T follicular helper cell (primary cell): ENCODE results near the gene DDO.

ENCODE experiments used
- DNase-seq: peaks from one replicate; pipeline ENCODE4 v3.0.0-alpha.2; 2020; ENCODE audit warnings: low read depth

DDO gene

DNA sequence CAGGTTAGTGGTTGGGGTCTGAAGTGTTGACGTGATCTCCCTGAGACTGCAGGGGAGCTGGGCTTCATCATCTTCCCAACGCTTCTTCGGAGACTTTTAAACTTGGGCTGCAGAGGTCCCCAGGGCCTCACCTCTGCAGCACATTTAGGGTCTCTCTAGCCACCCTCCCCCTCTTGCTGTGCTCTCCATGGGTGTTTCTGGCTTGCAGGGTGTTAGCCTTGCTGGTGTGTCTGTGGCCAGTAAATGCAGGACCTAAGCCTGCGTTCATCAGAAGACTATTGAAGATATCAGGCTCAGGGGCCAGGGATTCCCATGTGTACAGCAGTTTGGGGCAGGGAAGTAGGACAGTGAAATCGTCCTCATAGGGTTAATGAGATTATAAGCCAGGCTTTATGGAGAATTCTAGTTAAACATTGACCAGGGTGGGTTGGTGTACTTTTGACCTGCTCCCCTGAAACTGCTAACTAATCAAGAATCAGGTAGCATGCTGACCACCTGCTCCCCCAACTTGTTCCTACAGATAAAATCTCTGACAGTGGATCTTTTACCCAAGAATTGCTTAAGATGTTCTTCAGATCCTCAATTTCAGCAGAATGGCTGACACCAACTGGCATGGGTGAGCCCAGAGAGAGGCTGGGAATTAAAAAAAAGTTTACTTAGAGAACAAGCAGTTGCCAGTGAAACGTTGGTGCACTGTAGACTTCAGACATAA is 3.8 kb upstream of the DDO start:
- DNase-seq = no peak

DNA sequence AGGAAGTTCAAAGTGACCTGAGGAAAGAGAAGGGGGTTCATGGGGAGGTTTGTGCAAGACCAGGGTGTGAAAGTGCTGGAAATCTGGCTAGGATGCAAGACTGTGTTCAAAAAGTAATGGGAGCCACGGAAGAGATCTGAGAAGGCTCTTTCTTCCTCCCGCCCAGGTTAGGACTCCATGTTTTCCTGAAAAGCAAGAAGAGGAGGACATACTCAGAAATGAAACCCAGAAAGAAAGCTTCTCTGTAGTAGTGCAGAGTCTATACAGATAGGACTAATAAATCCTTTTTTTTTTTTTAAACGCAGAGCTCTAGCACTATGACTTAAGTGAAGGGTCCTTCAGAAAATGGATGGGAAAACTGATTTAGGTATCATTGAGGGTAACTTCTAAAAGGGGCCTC is 3.2 kb upstream of the DDO start:
- no peak for DNase-seq

DNA sequence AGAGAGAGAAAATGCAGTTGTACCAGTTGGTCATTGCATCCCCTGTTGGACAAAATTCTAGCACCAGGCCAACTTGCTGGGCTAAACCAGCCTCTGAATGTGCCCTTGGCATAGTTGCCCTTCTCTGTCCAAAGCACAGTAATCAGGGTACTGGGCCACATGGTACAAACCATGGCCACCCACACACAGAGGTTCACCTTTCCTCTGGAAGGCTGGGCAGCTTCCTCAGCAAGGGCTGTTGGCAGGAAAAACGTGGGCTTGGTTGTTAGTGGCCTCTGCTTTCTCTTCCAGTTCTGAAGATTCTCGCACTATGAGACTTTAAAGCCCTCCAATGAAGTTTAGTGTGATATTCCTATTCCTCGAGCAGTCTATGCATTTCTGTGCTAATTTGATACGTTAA is 706 bp downstream of the DDO start:
- no peak for DNase-seq

DNA sequence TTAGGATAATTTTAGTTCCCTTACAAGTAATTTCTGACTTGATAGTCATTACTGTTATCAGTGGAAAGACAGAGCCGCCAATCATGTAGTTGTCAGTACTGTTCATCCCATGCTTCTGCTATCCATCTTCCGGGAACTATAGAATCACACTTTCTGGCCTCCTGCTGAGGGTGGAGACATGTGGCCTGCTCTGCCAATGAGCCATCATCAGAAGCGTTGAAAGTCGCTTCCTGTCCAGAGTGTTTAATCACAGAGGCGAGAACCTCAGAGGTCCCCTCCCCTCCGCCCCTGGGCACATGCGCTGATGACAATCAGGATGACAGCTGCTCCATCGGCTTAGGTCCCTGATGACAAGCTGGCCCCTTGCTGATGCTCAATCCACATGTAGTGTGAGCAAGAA is 3.0 kb downstream of the DDO start:
- no peak for DNase-seq

DNA sequence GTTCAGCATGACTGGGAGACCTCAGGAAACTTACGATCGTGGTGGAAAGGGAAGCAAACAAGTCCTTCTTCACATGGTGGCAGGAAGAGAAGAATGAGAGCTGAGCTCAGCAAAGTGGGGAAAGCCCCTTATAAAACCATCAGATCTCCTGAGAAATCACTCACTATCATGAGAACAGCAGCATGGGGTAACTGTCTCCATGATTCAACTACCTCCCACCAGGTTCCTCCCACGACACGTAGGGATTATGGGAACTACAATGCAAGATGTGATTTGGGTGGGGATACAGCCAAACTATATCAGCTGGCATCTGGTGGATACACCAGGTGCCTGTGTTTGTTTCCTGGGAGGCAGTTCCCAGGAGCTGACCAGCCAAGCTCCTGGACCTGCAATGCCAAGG is 4.9 kb downstream of the DDO start:
- no peak for DNase-seq

DNA sequence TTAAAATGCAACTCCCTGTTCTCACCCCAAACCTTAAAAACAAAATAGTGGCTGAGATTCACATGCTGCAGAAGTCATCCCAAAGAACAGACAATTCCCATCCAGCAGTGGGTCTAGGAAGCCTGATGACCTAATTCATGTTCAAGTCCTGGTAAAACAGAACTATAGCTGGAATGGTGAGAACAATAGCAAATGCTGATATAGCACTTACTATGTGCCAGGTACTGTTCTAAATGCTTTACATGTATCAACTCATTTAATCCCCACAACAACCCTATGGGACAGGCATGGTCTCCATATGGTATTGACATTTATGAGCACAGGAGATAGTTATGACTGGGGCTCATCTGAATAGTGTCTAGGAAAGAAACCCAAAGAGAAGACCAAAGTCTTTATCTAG is 5.6 kb downstream of the DDO start:
- DNase-seq = no peak

DNA sequence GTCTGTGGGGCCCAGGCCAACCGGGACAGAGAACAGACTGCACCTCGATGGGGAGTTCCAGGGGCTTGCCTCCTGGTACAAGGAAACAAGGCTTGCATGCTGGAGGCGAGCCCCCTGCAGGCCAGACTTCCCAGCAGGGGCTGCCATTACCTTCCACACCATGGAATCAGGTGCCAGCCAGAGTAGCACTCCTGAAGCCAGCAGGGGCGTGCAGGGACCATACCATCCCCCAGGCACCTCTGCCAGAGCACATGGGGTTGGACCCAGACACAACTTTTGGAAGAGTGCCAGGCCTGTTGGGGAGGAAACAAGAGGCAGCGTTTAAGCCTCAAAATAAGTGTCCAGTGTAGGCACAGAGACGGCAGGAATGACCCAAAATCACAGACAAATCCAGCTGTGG is 6.5 kb downstream of the DDO start:
- DNase-seq = no peak

DNA sequence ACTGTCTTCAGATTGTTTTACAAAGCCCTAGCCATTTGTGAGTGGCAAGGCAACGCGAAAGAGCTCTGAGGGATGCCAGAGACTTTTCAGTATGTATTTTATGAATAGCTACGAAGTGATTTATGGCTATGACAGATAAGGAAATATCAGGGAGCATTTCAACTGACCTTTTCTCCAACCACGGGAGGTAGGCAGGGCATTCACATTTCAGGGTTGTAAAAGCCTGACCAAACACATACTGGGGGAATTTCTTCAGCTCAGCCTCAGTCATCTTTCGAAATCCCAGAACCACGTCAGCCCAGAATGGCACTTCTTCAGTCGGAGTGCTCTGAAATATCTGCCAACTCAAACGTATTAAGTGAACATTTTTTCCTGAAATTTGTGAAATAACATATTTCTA is 10.8 kb downstream of the DDO start:
- DNase-seq = no peak

DNA sequence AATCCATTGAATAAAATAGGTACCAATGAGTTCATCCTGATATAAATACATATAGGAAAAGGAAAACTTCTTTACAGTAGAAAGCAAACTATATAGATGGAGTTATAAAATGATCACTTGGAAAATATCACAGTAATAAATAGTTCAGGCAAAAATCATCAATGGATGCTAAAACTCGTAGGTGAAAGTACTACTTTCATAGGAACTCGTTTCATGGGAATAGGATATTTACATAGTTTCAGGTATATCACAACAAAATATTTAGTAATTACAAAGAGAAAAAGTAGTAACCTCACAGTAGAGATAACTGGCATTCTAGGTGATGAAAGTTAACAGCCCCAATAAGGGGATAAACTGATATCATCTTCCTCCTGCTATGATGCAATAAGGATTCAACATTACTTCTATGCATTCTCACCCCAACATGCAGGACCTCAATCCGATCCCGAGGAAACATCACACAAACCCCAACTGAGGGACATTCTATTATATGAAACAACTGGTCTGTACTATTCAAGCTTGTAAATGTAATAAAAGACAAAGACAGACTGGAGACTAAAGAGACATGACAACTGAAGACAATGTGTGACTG is 13.7 kb downstream of the DDO start:
- no peak for DNase-seq

DNA sequence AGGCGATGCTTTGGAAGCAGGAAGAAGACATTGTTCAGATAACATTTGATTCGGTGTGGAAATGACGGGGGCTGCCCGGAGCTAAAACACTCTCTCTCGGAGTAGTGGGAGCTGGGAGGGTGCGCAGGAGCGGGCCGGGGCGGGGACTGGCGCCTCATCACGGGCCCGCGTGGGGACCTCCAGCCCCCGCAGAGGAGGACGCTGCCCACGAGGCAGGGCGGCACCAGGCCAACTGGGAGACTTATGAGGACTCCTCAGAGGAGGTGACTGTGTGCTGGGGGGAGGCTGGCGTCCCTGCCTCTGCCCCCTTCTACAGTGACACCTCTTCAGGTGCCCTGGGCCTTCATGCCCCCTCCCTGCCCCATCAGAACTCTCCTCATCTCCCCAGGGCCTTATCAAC is 15.2 kb downstream of the DDO start:
- DNase-seq = no peak

DNA sequence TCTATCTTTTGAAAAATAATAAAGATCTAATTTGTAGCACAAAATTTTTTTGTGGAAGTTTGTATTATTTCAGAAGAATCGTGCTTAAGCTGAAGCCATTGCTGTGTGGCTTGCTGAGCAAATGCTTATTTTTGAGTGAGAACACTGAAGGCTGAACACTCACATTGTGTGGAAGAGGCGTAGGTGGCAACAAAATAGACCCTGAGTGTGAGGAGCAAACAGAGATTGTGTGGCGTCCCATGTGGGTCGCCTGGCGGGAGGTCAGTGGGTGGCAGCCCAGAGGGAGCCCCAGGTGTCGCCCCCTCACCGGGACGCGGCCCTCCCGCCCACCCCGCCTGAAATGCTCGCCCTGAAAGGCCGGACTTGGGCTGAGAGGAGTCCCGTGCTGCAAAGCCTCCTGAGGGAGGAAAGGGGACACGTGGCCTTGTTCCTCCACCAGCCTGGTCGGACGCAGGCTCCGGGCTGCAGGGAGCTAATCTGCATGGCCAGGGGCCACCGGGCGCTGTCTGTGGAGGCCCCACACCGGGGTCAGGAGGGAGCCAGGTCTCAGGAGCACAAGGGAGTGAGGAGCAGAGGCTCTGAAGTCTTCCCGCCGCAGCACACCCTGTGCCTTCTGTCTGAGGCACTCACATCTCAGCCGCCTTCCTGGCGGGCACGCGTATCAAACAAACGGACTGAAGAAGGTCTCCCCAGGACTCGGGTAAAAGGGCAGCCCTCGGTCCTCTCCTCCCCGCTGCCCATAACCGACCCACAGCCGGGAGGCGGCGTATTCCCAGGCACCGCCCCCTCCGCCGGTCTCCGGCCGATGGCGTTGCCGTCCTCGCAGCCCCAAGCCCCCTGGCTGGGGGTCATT is 15.9 kb downstream of the DDO start:
- no peak for DNase-seq

DNA sequence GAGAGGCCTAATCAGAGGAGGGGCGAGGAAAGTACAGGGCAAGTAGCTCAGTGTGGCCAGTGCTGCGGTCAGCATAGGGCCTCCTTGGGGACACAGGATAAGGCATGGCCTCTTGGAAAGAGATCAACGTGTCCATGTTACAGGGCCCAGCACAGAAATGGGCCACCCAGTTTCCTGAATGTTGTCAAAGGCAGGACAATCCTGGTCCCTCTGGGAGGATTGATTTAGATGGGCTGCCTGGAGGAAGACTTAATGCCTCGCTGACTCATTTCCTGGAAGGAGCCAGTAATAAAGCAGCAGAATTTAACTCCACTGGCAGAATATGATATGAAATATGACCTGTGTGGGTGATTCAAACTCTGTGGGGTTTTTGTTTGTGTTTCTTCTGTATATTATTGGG is 16.6 kb downstream of the DDO start:
- DNase-seq = no peak

DNA sequence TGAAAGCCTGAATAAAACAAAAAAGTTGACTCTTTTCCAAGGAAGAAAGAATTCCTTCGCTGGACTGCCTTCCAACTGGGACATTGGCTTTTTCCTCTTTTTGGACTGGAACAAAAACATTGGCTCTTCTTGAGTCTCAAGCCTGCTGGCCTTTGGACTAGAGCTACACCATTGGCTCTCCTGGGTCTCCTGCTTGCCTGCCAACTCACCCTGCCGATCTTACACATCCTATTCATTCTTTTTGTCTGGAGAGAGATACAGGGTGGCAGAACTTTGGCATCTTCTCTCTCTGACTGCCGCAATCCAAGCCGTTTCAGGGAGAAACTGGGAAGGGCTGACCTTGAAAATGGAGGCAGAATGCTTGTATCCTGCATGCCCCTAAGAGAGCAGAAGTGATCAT is 20.2 kb downstream of the DDO start:
- DNase-seq = no peak

DNA sequence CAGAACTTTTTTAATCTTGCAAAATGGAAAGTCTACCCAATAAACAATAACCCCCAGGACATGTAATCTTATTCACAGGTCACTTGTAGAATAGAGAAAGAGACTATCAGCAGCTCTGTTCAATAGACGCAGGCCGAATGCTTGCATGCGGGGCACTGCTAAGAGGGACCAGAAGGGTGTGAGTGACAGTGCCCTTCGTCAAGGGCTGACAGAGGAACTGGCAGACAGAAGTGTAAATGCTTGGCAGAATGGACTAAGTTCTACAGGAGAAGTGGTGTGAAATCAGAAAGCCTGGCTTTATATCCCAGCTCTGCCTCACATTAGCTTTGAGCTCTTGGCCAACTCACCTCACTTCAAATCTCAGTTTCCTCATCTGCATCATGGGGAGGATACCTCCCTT is 21.0 kb downstream of the DDO start:
- no peak for DNase-seq

DNA sequence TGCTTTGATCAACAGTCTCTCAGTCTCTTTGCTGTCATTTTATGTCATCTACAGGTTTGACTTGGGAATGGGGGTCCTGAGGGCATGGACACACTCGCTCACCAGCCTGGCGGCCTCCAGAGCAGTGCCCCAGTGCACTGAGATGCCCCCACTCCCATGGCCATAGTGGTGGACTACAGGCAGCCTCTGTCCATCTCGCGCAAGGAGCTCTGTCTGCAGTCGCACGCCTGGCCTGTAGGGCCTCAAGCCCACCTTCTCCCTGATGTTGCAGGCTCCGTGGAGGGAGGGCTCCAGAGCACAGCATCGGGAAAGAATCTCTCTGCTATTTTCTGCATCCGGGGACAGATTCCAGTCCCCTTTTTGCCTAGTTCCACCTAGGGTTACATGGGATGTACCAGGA is 22.6 kb downstream of the DDO start:
- no peak for DNase-seq

DNA sequence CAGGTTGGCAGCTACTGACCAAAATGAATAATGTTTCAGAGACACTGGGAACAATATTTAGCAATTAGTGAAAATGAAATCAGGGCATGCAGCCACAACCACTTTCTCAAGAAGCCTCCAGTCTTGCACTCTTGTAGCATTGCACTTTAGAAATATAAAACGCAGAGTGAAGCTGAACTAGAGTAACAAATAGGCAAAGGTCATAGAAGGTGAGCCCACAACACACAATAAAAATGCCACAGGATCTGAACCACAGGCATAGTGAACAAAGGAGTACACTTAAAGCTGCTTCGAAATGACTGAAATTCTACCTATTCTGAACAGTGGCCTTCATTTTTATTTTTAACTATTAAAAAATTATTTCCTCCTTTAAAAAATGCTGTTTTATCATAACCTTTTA is 25.0 kb downstream of the DDO start:
- DNase-seq = no peak

DNA sequence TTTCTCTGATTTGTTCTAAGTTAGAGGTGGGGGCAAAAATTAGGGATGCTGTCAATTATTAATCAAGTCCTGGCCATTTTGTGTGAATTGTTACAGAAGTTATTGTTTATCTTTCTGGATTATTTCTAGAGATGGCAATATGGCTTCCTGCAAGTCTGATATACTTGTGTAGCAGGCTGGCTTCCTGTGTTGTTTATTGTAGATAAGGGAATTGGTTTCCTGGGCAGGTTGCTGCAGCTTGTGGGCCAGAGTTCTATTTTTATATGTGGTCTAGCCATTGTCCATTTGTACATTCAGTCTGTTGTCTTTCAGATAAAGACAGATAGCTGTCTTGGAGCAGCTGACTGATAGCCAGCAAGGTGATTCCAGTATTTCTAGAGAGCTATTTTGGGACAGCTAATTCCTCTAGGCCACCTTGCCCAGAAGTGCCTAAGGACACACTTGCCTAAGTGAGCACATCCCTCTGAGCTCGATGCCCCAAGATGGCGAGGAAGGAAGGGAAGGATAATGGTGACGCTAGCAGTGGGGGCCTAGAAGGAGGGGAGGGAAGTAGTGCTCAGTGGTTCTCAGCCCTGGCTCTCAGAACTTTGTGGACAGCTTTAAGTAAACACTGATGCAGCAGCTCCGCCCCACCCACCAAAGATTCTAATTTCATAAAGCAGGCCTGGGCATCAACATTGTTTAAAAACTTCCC is 25.5 kb downstream of the DDO start:
- DNase-seq = no peak

DNA sequence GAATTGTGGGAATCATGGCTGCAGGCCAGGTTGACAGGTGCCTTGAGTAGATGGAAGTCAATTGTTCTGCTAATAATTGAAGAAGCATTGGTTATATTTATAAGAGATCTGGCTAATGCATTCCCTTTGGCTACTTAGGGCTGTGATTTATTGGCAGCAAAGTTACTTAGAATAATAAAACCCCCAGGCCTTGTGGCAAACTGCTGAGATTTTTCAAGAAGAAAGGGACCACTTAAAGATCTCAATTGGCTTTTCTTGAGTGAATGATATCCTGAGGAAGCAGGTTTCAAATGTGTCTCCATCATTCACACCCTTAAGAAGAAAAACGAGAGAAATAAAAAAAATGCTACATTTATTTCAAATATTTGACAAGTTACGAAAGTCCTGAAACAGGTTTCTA is 27.4 kb downstream of the DDO start:
- DNase-seq = no peak

DNA sequence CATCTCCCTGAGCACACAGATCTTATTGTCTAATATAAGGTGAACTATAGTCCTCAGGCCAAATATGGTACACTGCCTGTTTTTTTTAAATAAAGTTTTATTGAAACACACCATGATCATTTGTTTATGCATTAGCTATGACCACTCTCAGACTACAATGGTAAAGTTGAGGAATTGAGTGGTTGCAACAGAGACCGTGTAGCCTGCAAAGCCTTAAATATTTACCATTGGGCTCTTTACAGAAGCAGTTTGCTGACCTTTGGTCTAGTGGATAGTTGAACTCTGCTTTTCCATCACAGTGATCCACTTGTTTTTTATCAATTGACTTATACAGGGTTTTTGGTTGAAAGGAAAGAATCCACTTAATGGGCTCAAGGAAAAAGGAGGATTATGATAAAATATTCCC is 29.9 kb downstream of the DDO start:
- DNase-seq = no peak

DNA sequence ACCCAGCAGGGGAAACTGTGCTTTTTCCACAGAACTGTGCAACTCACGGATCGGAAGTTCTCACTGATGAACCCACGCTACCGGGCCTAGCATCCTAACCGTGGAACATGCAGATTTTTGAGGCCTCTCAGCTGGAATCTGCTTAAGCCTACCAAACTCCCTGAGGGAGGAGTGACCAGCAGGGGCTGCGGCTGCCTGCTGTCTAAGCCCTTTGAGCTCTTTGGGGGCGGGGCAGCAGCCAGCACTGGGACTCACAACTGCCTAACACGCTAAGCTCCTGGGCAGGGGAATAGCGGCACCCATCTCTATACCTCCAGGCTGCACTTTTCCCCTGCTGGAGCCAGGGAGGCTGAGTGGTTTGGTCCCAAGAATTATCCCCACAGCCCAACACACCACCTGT is 36.8 kb downstream of the DDO start:
- no peak for DNase-seq

DNA sequence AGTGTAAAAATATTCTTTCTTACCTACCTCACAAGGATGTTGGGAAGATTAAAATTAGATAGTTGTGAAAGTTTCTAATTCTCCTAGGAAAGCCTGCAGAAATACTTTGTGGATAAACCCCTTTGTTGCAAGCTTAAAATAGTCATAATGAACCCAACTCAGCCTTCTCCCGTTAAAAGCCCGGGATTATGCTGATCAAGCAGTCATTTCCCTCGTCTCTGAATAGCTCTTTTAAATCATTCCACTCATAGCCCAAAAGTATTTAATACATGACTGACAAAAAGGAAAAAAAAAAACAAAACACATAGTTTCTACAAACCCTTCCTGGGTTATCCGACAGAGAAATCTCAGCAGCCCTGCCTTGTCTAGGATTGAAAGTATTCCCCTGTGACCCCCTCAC is 46.3 kb downstream of the DDO start:
- DNase-seq = no peak

DNA sequence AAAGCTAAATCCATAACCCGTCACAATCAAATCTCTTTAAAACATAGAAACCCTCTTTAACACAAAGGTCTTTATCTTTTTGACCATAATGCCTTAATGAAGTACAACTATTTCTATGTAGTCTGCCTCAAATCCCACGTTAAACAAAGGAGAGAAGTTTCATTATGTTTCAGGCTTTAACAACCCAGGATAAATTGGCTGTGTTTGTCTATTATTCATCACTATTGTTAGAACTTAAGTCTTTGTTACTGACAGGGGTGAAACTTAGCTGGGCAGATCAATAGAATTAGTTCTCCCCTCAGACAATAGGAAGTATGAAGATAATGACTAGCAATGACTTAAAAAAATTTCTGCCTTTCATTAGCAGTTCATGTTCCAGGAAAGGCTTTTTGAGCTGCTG is 47.1 kb downstream of the DDO start:
- no peak for DNase-seq

DNA sequence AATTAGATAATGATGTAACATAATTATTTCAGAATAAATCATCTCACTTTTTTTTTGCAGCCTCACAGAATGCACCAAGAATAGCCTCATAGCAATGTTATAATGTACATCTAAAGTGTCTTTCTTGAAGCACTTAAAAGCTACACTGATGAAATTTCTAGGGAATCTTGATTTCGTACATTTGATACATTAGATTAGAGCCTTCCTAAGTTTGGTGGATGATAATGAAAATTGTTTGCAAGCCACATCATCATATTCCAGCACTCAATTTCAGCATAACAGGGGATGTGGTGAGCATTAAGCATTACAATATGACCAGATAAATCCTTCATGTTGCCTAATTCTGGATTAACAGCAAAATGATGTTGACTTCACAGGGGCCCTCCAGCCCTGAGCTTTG is 47.5 kb downstream of the DDO start:
- DNase-seq = no peak
